Endothelial cell of umbilical vein (primary cell): Measurements from ENCODE around the gene LMX1A.

ENCODE experiments used
- EZH2 ChIP-seq: IDR thresholded peaks from 2 replicates; pipeline ENCODE4 v1.6.1; 2012; ENCODE audit warnings: borderline replicate concordance, low read depth, mild to moderate bottlenecking, moderate library complexity, low read length, inconsistent platforms; ENCODE audit not compliant: severe bottlenecking
- POLR2A ChIP-seq: IDR thresholded peaks from 2 replicates; pipeline ENCODE4 v1.6.1; 2012; ENCODE audit warnings: low read depth, mild to moderate bottlenecking, control low read depth, low read length

DNA sequence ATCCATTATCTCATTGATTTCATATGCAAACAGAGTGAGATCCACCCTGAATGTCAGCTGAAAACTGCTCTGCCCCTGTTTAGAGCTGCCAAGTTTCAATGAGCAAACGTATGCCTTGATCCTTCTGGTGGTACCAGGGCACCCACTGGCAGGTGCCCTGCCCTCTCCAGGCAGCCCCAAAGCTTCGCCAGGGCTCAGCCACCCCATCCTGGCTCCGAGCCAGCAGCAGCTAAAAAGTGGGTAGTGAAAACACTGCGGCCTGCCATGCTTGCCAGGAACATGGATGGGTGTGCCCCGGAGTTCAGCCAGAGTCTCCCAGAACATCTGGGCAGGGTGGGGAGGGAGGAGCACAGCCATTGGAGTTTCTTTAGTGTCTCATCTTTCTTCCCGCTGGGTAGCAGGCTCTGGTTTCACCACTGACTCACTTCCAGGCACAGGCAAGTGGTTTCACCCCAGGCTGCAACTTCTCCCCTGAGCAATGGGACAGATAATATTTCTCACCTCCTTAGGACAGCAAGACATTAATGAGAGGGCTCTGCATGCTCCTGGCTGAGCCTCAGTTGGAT lies 8.1 kb upstream of the LMX1A start:
- TF ChIP-seq POLR2A (no peak), EZH2 (no peak)
